Measurements from ENCODE around the gene CLRN2. TPM values are rescaled to one million over a fixed set of nuclear protein-coding genes. Genes with fewer than 3 reads are reported as not detected.

Gene CLRN2
- total and polyA plus RNA-seq, 2 donors from 2014 or later: not detected

DNA sequence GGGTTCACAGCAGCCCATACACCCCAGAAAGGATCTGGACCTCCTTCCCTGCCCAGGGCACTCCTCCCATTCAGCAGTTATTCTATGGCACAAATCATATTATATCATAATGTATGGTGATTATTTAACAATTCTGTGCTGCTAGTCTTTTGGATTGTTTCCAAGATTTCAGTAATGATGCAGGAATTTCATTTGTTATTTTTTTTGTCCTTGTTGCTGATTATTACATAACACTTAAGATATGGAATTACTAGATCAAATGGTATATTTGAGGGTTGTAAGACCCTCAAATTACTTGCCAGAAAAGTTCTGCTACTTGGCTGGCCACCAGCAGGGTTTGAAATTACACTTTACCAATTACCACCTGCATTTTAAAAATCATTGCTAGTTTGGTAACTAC is 39.5 kb upstream of the CLRN2 start:
- FAIRE-seq: no peak
- Histone ChIP-seq H3K27ac (ENCODE audit: low read depth in 2 of 2, low read length in 2 of 2) (no peak overlapping the region), H3K4me3 (ENCODE audit: low read length in 3 of 3) (no peak overlapping the region), H3K9me3 (ENCODE audit: control insufficient read depth in 2 of 3, insufficient read depth in 1 of 3, low read length in 3 of 3) (no peaks in the 10 kb centered on the region), H3K36me3 (ENCODE audit: control insufficient read depth in 2 of 3, insufficient read depth in 3 of 3, low read length in 3 of 3) (no peaks in the 10 kb centered on the region), H3K9ac (ENCODE audit: low read length in 3 of 3) (no peak overlapping the region), H3K27me3 (ENCODE audit: control insufficient read depth, insufficient read depth, low read length) (no peaks in the 10 kb centered on the region), H3K4me1 (ENCODE audit: control insufficient read depth in 2 of 3, insufficient read depth in 2 of 3, low read depth in 1 of 3, low read length in 3 of 3) (no peaks in the 10 kb centered on the region)
- no peak for DNase-seq
- TF ChIP-seq, protein P1, sequence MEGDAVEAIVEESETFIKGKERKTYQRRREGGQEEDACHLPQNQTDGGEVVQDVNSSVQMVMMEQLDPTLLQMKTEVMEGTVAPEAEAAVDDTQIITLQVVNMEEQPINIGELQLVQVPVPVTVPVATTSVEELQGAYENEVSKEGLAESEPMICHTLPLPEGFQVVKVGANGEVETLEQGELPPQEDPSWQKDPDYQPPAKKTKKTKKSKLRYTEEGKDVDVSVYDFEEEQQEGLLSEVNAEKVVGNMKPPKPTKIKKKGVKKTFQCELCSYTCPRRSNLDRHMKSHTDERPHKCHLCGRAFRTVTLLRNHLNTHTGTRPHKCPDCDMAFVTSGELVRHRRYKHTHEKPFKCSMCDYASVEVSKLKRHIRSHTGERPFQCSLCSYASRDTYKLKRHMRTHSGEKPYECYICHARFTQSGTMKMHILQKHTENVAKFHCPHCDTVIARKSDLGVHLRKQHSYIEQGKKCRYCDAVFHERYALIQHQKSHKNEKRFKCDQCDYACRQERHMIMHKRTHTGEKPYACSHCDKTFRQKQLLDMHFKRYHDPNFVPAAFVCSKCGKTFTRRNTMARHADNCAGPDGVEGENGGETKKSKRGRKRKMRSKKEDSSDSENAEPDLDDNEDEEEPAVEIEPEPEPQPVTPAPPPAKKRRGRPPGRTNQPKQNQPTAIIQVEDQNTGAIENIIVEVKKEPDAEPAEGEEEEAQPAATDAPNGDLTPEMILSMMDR (IDR thresholded peaks at IDR 0.05; ENCODE audit: borderline replicate concordance, extremely low read depth, insufficient read depth): no peak
- intact Hi-C loops (cut with DNase I): no loop called here

DNA sequence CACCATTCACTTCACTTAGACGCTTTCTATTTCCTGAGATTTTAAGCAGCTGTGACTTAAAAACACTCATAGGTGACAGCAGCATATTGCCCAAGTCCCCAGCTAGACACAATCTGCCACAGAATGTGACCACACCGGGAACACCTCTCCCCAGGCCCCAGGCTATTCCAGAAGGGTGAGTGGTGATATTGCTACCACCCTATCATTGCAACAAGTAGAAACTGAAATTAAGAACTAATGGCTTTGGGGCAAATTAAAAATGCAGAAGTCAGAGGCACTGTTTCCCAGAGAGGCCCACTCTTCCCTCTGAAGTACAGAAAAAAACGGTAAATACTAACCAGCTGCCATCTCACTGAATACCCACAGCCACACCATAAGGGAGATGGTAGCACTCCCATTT is 38.1 kb upstream of the CLRN2 start:
- intact Hi-C loops (cut with DNase I): no loop called here
- no peak overlapping the region for H3K4me3 ChIP-seq (ENCODE audit: low read length in 3 of 3)
- no peaks in the 10 kb centered on the region for H3K4me1 ChIP-seq (ENCODE audit: control insufficient read depth in 2 of 3, insufficient read depth in 2 of 3, low read depth in 1 of 3, low read length in 3 of 3)
- H3K27ac ChIP-seq (ENCODE audit: low read depth in 2 of 2, low read length in 2 of 2): no peak overlapping the region
- H3K9ac ChIP-seq (ENCODE audit: low read length in 3 of 3): no peak overlapping the region
- H3K27me3 ChIP-seq (ENCODE audit: control insufficient read depth, insufficient read depth, low read length): no peaks in the 10 kb centered on the region
- peaks cover 0 to 6% (median 0%) of the 10 kb centered on the region in 3 donors for H3K9me3 ChIP-seq (ENCODE audit: control insufficient read depth in 2 of 3, insufficient read depth in 1 of 3, low read length in 3 of 3)
- FAIRE-seq: no peak
- no peak for DNase-seq
- no peaks in the 10 kb centered on the region for H3K36me3 ChIP-seq (ENCODE audit: control insufficient read depth in 2 of 3, insufficient read depth in 3 of 3, low read length in 3 of 3)
- TF ChIP-seq, protein P1 (IDR thresholded peaks at IDR 0.05; ENCODE audit: borderline replicate concordance, extremely low read depth, insufficient read depth): no peak

DNA sequence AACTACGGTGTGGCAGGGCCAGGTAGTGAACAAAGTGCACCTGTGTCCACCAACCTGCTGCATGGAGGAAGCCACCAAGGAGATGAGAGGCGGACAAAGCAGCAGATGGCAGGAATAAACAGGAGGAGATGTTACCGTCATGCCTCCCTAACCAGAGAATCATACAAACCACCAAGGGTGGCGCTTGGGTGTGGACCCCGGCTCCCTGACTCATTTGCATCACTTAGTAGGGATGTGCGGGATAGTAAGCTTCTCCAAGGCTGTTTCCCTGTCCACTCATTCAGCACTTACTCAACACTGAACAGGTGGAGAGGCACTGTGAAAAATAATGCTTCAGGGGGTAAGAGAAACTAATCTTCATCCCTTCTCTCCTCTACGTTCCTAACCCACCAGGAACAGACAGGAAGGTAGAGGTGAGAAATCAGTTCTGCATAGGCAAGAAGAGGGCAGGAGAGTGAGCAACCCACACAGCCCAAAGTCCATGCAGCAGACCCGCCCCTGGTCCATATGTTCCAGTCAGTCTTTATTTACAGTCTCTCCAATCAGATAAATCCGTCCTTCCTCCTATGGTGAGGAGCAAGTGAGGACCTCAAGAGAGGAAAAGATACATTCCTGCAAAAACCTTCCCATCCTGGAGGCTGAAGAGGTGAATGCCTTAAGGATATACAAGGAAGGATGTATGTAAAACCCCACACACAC is 37.0 kb upstream of the CLRN2 start:
- Histone ChIP-seq H3K4me3 (ENCODE audit: low read length in 3 of 3) (no peak overlapping the region), H3K27me3 (ENCODE audit: control insufficient read depth, insufficient read depth, low read length) (no peaks in the 10 kb centered on the region), H3K27ac (ENCODE audit: low read depth in 2 of 2, low read length in 2 of 2) (no peak overlapping the region), H3K4me1 (ENCODE audit: control insufficient read depth in 2 of 3, insufficient read depth in 2 of 3, low read depth in 1 of 3, low read length in 3 of 3) (no peaks in the 10 kb centered on the region), H3K9me3 (ENCODE audit: control insufficient read depth in 2 of 3, insufficient read depth in 1 of 3, low read length in 3 of 3) (peaks cover 0 to 6% (median 0%) of the 10 kb centered on the region in 3 donors), H3K36me3 (ENCODE audit: control insufficient read depth in 2 of 3, insufficient read depth in 3 of 3, low read length in 3 of 3) (no peaks in the 10 kb centered on the region), H3K9ac (ENCODE audit: low read length in 3 of 3) (no peak overlapping the region)
- FAIRE-seq (no peak), DNase-seq (no peak)
- TF ChIP-seq, protein P1 (IDR thresholded peaks at IDR 0.05; ENCODE audit: borderline replicate concordance, extremely low read depth, insufficient read depth): no peak
- intact Hi-C loops (cut with DNase I): no loop called here
